ENCODE data around the gene MPPE1. TPM values are rescaled to one million over a fixed set of nuclear protein-coding genes. Genes with fewer than 3 reads are reported as not detected.

The MPPE1 gene
- polyA plus RNA-seq, 3 donors, result 53.4 to 96.8 (median 92.3) TPM

- Histone ChIP-seq H3K4me1 (ENCODE audit: control insufficient read depth in 1 of 2, insufficient read depth in 2 of 2, low read length in 2 of 2) (no peaks in the 10 kb centered on the region), H2AFZ (ENCODE audit: insufficient read depth, low read depth, low read length, poor library complexity, severe bottlenecking) (no peak overlapping the region), H4K20me1 (ENCODE audit: insufficient read depth, low read length) (no peaks in the 10 kb centered on the region), H3K4me3 (replicated peaks in 1 of 3; ENCODE audit: low read depth in 2 of 3, low read length in 3 of 3) (no peak overlapping the region), H3K27me3 (ENCODE audit: control insufficient read depth in 2 of 2, insufficient read depth in 2 of 2, low read length in 2 of 2) (no peaks in the 10 kb centered on the region), H3K27ac (ENCODE audit: low read depth in 1 of 2, low read length in 2 of 2) (no peak overlapping the region), H3K79me2 (ENCODE audit: insufficient read depth, low read length) (no peaks in the 10 kb centered on the region), H3K9me3 (replicated peaks in 1 of 2; ENCODE audit: control insufficient read depth in 1 of 2, insufficient read depth in 1 of 2, low read length in 2 of 2) (no peaks in the 10 kb centered on the region), H3K4me2 (replicated peaks; ENCODE audit: extremely low read depth, low read length, poor library complexity, severe bottlenecking) (no peak overlapping the region), H3K9ac (ENCODE audit: insufficient read depth, low read length, poor library complexity, severe bottlenecking) (no peak overlapping the region), H3K36me3 (replicated peaks in 1 of 2; ENCODE audit: control insufficient read depth in 1 of 2, insufficient read depth in 2 of 2, low read length in 2 of 2) (no peaks in the 10 kb centered on the region)
- DNase-seq, result no peak
- no peak overlapping the region for H3K4me3 Mint-ChIP-seq
- WGBS (ENCODE audit: insufficient coverage), result 73% methylated on average over 4 of the region's 5 CpGs
- H3K36me3 Mint-ChIP-seq, result no peaks in the 10 kb centered on the region
- peaks cover 13 to 27% (median 14%) of the 10 kb centered on the region in 3 donors for H3K27me3 Mint-ChIP-seq (ENCODE audit: low read depth in 3 of 3)
- H3K9me3 Mint-ChIP-seq, result peaks cover 0 to 6% (median 0%) of the 10 kb centered on the region in 7 donors
- intact Hi-C loops (cut with micrococcal nuclease), result loop anchor here in 1 of 2 donors (10.0 kb wide), 1 partner anchor 132 kb away; no protein-coding TSS in a partner anchor
- H3K4me1 Mint-ChIP-seq, result no peaks in the 10 kb centered on the region
- no peak overlapping the region for H3K27ac Mint-ChIP-seq
- no peak for TF ChIP-seq CTCF (IDR thresholded peaks at IDR 0.05)
These were observed 41.4 kb downstream of the MPPE1 start for GRCh38 chr18:11866764-11867163.

GRCh38 chr18:11866329-11866728 is 41.8 kb downstream of the MPPE1 start:
- intact Hi-C loops (cut with micrococcal nuclease), result loop anchor here in 1 of 2 donors (10.0 kb wide), 1 partner anchor 132 kb away; no protein-coding TSS in a partner anchor
- peaks cover 0 to 6% (median 0%) of the 10 kb centered on the region in 7 donors for H3K9me3 Mint-ChIP-seq
- 92% methylated on average over 10 of the region's 10 CpGs for WGBS (ENCODE audit: insufficient coverage)

More at GRCh38 chr18:11866329-11866728, 41.8 kb downstream of the MPPE1 start:
- no peak for DNase-seq
- Histone ChIP-seq H3K4me1 (ENCODE audit: control insufficient read depth in 1 of 2, insufficient read depth in 2 of 2, low read length in 2 of 2) (no peaks in the 10 kb centered on the region), H2AFZ (ENCODE audit: insufficient read depth, low read depth, low read length, poor library complexity, severe bottlenecking) (no peak overlapping the region), H3K27me3 (ENCODE audit: control insufficient read depth in 2 of 2, insufficient read depth in 2 of 2, low read length in 2 of 2) (no peaks in the 10 kb centered on the region), H3K79me2 (ENCODE audit: insufficient read depth, low read length) (no peaks in the 10 kb centered on the region), H3K27ac (ENCODE audit: low read depth in 1 of 2, low read length in 2 of 2) (no peak overlapping the region), H4K20me1 (ENCODE audit: insufficient read depth, low read length) (no peaks in the 10 kb centered on the region), H3K36me3 (replicated peaks in 1 of 2; ENCODE audit: control insufficient read depth in 1 of 2, insufficient read depth in 2 of 2, low read length in 2 of 2) (no peaks in the 10 kb centered on the region), H3K9me3 (replicated peaks in 1 of 2; ENCODE audit: control insufficient read depth in 1 of 2, insufficient read depth in 1 of 2, low read length in 2 of 2) (no peaks in the 10 kb centered on the region), H3K9ac (ENCODE audit: insufficient read depth, low read length, poor library complexity, severe bottlenecking) (no peak overlapping the region), H3K4me3 (replicated peaks in 1 of 3; ENCODE audit: low read depth in 2 of 3, low read length in 3 of 3) (no peak overlapping the region), H3K4me2 (replicated peaks; ENCODE audit: extremely low read depth, low read length, poor library complexity, severe bottlenecking) (no peak overlapping the region)
- no peaks in the 10 kb centered on the region for H3K36me3 Mint-ChIP-seq
- TF ChIP-seq CTCF (IDR thresholded peaks at IDR 0.05), result no peak
- H3K4me1 Mint-ChIP-seq, result no peaks in the 10 kb centered on the region
- H3K4me3 Mint-ChIP-seq, result no peak overlapping the region
- H3K27ac Mint-ChIP-seq, result no peak overlapping the region
- peaks cover 12 to 23% (median 14%) of the 10 kb centered on the region in 3 donors for H3K27me3 Mint-ChIP-seq (ENCODE audit: low read depth in 3 of 3)

Measured in CD14-positive monocyte (primary cell).